Stimulated activated CD8-positive, alpha-beta memory T cell treated with anti-CD3 and anti-CD28 coated beads, Interleukin-15, amount 100 ng/mL, for 1 hour (primary cell): ENCODE results near the gene SMARCD3.

Source experiments
- DNase-seq: peaks from one replicate; pipeline ENCODE4 v3.0.0-alpha.2; 2020; ENCODE audit warnings: low read depth

Gene SMARCD3

DNA sequence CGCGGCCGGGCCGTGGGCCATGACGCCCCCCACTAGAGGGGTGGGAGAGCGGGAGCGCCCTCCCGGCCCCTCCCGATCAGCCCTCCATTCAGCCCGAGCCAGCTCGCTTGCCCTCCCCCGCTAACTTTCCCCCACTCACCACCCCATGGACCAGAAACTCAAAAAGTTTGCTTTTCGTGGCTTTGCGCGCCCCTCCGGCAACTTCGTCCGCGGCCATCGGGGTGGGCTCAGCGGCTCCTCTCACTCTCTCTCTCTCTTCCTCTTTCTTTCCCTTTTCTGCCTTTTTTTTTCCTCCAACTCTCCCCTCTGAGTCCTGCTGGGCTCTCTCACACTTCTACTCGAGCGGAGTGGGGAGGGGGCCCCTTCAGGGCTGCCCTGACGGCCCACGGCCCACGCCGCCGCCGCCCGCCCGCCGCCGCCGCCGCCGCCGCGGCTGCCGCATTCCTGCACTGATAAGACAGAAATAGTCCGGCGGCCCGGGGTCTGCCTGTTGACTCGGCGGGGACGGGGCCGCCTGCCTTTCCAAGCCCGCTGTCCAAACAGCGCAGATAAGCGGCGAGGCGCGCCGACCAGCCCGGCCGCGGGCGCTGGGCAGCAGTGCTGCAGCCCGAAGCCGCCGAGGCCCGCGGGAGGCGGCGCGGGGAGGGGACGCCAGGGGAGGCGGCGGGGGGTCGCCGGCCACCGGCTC is at the start of gene SMARCD3:
TSS of gene SMARCD3 (minus strand) at position 349 of the 688 bp plus-strand sequence. CDS start at position 217, 132 bp downstream.
- no peak for DNase-seq

DNA sequence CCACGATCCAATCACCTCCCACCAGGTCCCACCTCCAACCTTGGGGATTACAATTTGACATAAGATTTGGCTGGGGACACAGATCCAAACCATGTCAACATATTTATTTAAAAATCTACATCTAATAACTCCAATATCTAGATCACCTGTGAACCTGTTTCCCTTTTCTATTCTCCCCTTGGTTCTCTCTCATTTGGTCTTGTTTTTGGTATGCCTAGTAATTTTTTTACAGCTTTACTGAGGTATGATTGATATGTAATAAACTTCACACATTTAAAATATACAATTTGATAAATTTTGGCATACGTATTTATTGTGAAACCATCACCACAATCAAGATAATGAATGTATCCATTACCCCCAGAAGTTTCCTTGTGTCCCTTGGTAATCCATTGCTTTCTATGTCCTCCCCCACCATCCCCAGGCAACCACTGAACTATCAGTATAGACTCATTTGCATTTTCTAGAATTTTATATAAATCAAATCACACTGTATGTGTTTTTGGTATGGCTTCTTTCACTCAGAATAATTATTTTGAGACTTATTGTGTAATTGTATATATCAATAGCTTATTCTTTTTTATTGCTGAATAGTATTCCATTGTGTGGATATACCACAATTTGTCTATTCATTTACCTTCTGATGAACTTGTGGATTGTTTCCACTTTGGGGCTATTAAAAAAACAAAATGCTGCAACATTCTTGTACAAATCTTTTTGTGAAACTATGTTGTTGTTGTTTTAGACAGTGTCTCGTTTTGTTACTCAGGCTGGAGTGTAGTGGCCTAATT is 47.9 kb upstream of the SMARCD3 start:
- no peak for DNase-seq

DNA sequence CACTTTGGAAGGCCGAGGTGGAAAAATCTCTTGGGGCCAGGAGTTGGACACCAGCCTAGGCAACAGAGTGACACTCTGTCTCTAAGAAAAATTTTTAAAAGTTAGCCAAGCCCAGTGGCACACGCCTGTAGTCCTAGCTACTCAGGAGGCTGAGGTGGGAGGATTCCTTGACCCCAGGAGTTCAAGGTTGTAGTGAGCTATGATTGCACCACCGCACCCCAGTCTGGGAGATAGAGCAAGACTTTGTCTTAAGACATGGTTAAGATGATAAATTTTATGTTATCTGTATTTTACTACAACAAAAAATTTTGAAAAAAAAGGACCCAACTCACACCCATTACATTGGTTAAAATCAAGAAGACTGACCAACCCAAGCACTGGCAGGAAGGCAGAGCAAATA is 44.4 kb upstream of the SMARCD3 start:
- no peak for DNase-seq

DNA sequence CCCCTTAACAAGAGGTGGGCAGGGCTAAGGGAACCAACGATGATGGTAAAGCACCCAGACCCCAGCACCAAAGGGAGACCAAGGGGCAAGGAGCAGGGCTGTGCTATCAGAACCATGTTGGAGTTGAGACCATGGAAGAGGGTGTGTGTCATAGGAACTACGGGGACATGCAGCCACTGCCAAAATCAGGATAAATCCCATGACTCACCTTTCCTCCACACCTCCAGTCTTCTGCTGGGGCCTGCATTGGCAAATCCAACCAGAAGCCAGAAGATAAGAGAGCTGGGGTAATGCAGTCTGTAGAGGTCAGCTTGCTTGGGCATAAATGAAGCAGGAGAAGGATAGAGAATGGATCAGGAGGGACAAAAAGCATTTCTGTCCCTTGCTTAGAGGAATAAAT is 42.7 kb upstream of the SMARCD3 start:
- no peak for DNase-seq

DNA sequence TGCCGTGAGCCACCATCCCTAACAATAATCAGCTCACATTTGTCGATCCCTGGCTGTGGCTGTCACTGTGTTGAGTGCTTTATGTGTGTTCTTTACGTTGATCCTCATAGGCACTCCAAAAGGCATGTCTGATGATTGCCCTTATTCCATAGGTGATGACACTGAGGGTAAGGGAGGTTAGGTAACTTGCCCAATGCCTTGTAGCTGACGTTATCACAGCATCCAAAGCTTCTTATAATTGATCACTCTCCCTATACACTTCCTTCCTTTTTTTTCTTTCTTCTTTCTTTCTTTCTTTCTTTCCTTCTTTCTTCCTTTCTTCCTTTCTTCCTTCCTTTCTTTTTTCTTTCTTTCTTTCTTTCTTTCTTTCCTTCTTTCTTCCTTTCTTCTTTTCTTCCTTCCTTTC is 41.9 kb upstream of the SMARCD3 start:
- DNase-seq, result no peak

DNA sequence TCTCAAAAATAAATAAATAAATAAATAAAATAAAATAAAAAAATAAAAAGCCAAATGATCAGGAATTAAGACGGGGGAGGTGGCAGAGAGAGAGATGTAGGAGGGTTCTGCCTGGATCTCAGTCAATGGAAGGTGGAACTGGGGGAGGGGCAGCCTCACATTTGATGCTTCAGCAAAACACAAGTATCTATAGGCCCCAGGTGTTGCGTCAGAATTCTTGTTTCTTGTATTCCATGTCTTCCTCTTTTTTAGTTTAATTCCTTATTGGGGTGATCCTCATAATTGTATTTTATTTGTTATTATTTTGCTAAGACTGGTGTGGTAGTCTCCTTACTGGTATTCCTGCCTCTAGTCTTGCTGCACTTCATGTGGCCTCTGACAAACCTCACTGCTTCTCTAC is 41.4 kb upstream of the SMARCD3 start:
- no peak for DNase-seq

DNA sequence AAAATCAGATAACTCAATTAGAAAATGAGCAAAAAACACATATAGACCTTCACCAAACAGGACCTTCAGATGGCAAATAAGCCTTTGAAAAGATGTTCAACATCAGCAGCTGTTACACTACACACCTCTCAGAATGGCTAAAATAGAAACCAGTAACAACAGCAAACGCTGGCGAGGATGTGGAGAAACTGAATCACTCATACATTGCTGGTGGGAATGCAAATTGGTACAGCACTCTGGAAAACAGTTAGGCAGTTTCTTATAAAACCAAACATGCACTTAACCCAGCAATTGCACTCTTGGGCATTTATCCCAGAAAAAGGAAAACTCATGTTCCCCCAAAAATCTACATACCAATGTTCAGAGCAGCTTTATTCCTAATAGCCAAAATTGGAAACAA is 37.7 kb upstream of the SMARCD3 start:
- no peak for DNase-seq

DNA sequence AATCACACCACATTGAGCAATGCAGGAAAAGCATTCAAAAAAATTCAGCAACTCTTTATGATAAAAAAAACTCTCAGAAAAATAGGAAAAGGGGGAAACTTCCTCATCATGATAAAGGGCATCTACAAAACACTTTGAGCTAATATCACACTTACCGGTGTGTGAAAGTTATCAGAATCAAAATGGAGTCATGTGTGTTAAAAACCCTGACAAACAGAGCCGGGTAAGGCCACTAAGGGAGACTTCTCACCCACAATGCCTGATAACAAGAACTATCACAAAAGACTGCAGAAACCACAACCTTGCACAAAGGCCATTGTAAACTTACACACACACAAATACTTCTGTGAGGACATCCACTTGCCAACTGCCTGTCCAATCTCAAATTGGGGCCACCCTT is 34.8 kb upstream of the SMARCD3 start:
- no peak for DNase-seq

DNA sequence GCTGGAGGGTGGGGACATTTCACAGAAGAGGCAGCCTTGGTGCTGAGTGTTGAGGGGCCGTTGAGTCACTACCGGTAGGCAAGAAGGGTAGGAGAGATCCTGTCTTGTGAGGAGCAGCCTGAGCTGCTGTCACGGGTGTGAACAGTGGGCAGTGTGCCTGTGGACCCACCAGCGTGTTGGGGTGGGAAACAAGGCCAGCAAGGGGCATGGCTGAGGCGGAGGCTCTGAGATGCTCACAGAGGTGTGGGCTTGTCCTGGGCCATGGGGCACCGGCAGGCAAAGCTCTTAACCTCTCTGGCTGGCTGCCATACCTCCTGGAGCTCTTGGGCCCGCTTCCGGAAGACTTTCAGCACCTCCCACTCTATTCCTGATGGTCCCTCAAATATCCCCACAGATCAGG is 33.6 kb upstream of the SMARCD3 start:
- DNase-seq, result no peak

DNA sequence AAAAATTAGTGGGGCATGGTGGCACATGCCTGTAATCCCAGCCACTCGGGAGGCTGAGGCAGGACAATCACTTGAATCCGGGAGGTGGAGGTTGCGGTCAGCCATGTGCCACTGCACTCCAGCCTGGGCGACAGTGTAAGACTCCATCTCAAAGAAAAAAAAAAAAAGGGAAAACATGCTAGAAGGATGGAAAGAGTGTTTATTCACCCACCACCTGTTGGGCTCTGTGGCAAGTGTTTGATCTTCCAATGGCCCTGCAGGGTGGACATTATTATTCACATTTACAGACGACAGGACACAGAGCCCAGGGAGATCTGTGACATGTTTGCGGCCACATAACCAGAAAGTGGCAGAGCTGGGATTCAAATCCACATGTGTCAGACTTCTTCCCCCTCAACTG is 33.2 kb upstream of the SMARCD3 start:
- no peak for DNase-seq

DNA sequence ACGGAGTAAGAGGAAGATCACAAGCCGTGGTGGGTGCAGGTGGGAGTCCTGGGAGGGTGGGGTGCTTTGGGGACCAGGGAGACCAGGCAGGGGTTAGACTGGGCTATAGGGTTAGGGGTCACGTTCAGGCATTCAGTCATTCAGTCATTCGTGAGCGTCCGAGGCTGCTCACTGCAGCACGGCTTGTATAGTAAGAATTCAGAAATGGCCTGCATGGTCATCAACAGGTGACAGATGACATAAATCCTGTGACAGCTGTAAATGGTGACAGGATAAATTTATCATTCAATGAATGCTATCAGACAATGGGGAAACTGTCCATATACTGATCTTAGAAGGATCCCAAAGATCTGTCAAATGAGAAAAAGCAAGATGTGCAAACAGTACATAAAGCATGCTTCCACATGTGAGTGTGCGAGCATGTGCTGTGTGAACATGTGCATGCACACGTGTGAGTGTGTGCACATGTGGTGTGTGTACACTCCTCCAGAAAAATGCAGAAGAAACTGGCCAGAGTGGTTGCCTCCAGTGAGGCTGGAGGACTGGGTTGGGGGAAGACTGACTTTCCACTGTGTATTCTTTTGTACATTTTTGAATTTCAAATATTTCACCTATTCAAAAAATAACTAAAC is 32.0 kb upstream of the SMARCD3 start:
- DNase-seq, result no peak

DNA sequence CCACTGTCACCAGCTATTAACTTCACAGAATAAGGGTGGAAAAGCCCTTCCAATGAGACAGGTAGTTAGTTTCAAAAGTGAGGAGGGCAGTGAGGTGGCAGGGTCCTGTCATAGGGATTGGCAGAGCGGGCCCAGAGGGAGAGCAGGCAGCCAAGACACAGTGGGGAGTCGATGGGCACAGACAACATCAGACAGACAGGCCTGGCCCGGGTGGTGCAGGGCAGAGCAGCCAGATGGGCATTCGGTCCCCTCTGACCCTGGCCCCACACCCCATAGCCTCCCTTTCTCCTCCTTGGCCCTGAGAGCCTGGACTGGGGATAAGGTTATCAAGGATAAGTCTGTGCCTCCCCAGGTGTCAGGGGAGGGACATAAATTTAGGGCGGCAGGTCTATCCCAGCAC is 31.4 kb upstream of the SMARCD3 start:
- DNase-seq, result no peak

DNA sequence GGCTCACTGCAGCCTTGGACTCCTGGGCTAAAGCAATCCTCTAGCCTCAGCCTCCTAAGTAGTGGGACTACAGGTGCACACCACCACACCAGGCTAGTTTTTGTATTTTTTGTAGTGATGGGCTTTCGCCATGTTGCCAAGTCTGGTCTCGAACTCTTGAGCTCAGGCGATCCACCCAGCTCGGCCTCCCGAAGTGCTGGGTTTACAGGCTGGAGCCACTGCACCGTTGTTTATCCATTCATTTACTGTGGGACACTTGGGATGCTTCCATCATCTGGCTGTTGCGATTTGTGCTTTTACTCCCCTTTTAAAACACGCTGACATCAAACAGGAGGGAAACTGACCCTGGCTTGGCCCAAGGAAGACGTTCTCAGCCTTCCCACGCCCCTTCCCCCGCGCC is 30.5 kb upstream of the SMARCD3 start:
- DNase-seq, result no peak

DNA sequence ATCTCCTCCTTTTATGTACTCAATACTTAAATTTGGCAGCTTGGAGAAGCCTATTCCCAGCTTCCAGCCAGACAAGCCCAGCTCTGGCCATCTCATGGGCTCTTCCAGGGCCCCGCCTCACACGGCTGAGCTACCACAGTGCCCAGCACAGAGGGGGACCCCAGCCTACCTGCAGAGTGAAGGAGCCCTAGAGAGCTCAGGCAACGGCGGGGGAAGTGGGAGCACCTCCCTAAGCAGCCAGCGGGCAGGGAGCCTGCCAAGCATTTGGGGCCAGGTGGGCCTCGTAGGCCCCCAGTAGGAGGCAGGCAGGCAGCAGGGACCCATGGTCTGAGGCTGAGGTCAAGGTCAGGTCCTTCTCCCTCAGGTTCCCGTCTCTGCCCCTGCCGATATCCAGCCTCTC is 29.1 kb upstream of the SMARCD3 start:
- no peak for DNase-seq

DNA sequence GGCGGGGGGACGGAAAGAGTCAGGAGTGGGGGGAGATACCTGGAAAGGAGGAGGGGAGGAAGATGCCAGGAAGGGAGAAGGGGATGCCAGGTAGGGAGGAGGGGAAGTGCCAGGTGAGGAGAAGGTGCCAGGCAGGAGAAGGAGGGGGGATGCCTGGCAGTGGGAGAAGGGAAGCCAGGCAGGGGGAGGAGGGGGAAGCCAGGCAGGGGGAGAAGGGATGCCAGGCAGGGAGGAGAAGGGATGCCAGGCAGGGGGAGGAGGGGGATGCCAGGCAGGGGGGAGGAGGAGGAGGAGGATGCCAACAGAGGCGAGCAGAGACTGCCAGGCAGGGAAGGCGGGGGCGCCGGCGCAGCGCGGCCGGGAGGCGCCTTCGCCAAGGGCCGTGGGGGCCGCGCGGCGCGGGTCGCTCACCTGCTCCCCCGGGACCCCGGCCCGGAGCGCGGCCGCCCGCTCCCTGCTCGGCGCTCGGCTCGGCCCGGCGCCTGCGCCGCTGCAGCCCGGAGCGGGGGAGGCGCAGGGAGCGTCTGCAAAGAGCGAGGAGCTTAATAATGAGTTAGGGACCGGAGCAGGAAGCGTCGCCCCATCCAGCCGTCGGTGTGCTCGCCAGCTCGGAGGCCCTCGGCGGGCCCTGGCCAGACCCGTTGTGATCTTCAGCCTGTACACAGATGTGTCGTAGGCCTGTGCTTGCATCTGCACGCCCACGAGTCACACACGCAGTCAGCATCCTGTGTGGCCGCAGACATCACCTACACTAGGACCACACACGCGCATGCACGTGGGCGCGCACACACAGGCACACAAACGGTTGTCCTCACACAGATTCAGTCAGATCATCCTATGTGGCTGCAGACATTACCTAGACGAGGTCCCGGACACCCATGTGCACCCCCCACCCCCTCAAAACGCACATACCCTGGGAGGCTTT is 28.4 kb upstream of the SMARCD3 start:
- peak; percentile 20 for DNase-seq

DNA sequence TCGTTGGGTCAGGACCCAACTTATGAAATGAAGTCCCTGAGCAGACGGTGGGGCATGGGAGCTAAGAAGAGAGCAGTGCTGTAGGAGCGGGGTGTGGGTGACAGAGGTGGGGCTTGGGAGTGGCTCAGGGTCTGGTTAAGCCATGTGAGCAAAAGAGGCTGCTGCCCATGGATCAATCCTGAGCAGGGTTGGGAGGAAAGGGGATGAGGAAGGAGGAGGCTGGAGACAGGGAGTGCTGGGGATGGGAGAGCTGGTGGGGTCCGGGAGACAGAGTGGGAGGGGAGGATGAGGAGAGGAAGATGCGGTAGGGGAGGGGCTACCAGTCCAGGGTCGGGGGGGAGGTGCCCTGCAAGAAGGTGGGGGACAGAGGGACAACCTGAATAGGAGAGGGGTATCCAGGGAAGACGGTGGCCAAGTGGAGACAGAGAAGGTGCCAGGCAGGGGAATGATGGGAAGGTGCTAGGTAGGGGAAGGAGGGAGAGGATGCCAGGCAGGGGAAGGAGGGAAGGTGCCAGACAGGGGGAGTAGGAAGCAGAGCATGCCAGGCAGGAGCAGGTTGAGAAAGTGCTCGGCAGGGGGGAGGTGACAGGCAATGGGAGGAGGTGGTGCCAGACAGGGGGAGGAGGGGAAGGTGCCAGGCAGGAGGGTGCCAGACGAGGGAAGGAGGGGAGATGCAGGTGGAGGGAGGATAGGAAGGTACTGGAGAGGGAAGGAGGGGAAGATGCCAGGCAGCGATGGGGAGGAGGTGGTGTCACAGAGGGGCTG is 27.5 kb upstream of the SMARCD3 start:
- DNase-seq, result no peak

DNA sequence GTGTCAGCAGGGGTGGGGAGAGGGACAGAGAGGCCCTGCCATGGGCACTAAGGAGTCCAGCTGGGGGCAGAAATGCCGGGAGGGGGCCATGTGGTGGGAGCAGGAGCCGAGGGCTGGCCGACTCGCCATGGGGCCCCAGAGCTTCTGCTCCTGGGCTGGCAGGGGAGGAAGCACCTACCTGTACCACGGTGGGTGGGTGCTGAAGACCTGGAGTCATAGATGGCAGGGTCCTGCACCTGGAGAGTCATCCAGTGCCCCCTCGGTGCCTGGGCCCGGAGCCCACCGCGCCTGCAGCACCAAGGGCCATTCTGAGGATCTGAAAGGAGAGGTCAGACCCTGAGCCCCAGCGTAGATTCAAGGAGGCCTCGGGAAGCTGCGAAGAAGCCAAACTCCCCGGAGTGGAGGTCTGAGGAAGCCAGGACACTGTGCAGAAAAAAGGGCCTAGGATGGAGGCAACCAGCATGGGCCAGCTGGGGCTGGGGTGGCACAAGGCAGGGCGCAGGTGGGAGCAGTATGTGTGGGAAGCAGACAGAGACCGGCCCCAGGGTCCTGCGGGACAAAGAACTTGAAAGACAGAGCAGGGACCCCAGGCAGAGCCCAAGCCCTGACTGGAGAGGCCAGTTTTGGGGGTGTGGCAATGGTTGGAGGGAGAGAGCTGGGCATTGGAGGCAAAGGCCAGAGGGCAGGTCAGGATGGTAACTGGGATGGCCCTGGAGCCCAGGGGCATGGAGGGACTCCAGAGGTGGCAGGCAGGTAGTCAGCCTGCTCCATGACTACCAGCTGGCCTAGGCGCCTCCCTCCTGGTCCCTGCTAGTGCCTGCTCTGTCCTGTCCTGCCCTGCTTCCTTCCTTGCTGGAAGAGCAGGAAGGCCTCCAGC is 26.7 kb upstream of the SMARCD3 start:
- no peak for DNase-seq

DNA sequence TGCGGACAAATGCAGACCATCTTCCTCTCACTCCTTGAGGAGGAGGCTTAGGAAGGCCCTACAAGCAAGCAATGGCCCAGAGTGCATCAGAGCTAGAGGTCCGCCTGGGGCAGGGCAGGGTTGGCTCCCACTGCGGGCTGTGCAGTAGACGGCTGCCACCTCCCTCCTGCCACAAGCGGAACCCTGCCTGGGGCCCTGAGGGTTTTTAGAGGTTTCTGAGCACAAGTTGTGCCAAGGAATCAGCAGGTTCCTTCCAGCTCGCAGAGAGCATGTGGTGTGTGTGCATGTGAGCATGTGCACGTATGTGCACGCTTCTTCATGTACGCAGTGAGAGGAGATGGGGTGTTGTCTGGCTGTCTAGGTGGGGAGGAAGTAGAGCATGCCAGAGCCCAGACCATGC is 25.9 kb upstream of the SMARCD3 start:
- no peak for DNase-seq

DNA sequence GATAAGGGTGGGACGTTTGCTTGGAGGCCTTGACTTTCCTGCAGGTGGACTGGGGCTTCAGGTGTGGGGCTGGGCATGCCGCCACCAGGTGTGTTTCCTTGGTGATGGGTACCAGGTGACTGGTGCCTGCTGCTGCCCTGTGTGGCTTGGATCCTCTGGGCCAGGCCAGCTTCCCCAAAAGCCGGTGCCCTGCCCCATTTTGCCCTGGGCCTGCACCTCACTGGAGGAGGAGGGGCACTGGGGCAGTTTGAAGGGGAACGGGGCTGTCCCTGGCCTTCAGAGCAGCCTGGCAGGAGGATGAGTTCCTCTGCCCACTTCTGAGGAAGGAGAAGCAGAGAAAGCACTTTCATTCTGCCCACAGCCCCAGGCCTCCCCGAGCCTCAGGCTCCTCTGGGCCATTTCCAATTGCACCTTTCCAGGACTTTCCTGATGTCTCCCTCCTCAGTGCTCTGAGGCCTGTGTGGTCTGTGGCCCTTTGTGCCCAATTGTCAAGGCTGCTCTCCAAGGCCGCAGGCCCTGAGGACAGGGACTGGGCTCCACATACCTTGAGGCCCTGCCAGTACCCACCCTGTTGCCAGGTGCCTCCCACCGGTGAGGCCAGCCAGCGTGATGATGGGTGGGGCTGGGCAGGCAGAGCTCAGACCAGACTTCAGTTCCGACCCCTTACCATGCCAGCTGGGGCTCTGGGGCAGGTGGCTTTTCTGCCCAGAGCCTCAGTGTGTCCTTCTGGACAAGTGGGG is 25.3 kb upstream of the SMARCD3 start:
- DNase-seq, result no peak

DNA sequence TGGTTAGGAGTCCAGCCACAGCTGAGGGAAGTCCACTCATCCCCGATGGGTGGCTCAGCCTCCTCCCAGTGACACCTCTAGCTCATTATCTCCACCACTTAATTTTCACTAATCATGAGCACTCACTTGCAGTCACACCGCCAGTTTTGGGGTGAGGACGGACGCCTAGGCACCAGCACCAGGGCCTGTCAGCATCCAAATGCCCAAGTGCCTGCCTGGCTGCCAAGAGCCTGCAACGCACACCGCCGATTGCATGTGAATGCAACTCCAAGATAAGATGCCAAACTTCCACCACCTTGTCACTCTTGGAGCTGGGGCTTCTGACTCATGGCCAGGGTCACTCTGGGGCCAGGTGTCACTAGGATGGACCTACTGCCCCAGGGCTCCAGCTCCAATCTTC is 24.4 kb upstream of the SMARCD3 start:
- no peak for DNase-seq
